Mucosa of gallbladder (tissue), 1 donor: ENCODE results near the gene PHF13. TPM values are rescaled to one million over a fixed set of nuclear protein-coding genes. Genes with fewer than 3 reads are reported as not detected.

Experiments
- DNase-seq: peaks from one replicate; pipeline ENCODE4 v3.0.0-alpha.2; 2020; ENCODE audit warnings: low spot score
- total RNA-seq: library from RNA; stranded (reverse); gene quantifications from one replicate; pipeline ENCODE4 v1.2.1, GENCODE V29; 2021
- donor health status: DM: no; HTN: no; CAD: no.

The PHF13 gene
- total RNA-seq, 1 donor from 2014 or later = 15.1 TPM

DNA sequence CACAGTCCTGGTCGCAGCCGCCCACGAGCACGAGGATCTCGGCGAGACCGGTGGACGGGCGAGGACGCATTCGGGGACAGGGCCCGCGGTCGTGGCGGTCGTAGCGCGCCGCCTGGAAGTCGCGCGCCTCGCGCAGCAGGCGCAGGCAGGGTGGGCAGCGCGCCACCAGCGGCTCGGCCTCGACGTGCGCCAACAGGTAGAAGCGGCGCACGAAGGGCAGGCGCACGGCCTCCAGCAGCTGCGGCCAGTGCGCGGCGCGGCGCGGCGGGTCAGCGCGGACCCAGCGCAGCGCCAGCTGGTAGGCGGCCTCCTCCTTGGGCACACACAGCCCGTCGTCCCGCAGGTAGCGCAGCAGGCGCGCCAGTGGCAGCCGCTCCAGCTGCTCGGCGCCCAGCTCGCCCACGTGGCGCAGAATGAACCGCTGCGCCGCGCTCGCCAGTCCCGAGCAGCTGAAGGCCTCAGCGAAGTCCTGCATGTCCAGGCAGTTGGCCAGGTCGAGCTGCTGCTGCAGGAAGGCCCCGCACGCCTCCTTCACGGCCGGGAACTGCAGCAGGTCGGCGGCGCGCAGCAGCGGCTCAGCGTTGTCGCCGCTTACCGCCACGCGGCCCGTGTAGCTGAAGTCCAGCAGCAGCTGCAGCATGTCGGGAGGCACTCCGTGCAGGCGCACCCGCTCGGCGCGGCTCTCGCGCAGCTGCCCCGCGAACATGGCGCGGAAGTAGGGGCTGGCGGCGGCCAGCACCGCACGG is 11.4 kb upstream of the PHF13 start:
- DNase-seq = peak; percentile 37

DNA sequence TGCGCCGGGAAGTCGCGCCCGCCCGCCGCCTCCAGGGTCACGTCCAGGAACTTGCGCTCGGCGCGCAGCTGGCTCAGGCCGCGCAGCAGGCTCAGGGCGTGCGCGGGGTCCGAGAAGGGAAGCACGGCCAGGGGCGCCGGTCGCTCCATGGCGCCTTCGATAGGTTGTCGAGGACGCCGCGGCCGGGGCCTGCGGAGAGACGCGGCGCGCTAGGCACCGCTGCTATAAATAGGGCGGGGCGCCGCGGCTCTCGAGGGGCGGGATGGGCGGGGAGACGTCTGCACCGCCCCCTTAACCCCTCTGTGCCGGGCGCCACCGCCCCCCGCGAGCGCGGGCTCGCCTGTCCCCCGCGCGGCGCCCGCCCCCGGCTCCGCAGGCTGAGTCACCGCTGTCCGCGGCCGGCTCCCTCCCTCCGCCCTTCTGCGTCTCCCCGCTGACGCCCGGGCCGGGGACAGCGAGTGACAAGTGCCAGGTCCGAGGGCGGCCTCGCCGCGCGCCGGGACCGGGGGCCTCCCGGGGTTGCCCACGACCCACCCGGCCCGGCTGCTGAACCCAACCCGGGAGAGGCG is 10.8 kb upstream of the PHF13 start, which contains the start of gene KLHL21:
Gene KLHL21 (minus strand): TSS at position 201 of the 569 bp plus-strand sequence. CDS start 52 bp downstream, at position 149.
- DNase-seq = peak; percentile 85

- DNase-seq = peak; percentile 53
Observed at GRCh38 chr1:6603238-6603914, 10.2 kb upstream of the PHF13 start.

- peak; percentile 78 for DNase-seq
Observed at GRCh38 chr1:6603915-6604558, 9.5 kb upstream of the PHF13 start.

DNA sequence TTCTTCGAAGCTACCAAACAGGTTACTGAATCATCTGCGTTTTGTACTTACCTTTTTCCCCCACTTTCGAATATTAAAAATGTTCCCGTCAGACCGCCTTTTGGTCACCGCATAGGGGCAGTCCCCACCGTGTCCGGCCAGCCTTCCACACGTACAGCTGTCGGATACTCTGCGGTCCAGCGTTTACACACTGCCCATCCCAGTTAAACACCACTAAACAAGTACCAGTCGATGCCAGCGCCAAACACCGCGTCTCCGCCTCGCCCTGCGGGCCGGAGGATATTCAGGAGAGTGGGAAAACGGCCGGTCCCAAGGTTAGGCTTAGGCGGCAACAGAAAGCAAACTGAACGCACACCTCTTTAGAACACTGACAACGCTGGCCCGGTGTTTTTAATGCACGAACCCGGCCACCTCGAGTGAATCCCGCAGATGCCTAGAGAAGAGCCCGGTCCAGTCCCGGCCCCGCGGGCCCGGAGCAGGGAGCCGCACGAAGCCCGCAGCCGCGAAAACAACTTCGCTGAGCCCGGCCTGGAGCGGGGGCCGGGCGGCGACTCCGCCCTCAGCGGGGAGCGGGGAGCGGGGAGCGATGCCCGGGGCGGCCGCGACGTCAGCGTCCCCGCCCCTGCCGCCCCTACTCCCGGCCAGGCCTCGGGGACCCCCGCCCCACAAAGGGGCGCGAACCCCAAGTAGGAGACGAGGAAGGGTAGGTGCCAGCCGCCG is 730 bp upstream of the PHF13 start:
- DNase-seq = peak; percentile 45

DNA sequence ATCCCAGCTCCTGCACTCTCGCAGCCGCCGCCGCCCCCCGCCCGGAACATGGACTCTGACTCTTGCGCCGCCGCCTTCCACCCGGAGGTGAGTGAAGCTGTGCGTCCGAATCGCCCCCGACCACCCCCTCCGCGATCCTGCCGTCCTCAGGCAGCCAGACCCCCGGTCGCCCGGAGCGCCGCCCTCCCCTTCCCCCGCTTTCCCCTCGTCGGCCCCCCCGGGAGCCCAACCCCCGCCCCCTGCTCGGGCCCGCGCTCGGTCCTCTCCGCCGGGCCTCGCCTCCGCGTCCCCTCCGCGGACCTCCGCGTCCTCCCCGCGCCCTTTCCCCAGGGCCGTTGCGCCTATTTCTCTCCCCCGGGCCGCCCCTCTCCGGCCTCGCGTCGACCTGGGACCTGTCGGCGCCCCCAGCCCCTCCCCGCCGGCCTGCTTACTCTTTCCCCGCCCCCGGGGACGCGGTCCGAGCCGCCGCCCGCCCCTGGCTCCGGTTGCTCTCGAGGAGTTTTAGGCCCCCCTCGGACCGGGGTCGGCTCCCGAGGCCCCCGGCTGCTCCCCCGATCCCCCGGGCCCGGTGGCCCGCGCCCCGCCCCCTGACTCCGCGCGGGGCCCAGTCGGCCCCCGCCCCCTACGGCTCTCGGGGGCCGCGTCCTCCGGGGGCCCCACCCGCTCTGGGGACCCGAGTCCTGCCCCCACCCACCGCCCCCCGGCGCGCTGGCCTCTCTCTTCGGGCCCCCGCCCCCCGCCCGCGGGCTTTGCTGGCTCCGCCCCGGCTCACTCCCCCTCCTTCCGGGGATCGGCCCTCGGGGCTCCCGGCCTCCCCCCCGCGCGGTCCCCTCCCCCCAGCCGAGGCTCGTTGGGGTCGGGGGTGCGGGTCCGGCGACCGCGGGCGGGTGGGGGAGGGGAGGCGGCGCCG is 743 bp downstream of the PHF13 start:
- peak; percentile 34 for DNase-seq

DNA sequence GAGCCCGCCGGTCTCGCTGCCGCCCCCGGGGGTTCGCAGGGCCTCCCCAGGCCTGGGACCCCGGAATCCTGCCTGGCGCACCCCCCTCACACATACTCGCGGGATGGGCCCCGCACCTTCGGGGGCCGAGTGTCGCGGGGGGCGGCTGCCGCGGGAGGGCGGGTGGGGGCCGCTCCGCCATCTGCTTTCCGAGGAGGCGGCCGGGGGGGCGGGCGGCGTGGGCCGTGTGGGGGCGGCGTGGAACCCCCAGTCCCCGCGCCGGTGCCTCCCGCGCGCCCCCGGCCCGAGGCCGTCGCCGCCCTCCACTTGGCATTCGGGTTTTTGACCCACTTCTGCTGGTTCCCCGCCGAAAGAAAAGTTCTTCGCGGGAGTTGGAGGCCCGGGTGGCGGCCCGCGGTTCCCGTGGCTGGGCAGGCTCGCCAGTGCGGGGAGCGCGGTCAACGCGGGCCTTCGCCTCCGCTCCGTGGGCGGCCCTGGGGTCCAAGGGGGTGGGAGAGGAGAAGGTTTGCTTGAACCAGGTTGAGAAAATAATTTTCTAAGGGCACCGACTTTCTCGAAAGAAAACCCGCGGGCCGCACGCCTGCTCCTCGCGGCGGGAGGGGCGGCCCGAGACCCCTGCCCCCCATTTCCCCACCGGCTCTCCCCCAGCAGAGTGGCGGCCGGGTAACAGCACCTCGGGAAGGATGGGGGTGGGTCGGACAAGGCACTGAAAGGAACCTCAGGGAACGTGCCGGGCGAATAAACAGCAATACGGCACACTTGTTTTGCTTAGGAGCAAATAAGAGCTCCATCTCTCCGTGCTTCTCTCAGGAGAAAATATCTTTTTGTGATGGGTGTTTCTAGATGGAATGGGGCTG is 1.6 kb downstream of the PHF13 start:
- no peak for DNase-seq

GRCh38 chr1:6619045-6619444 is 5.5 kb downstream of the PHF13 start:
- no peak for DNase-seq

- DNase-seq = no peak
Observed at GRCh38 chr1:6621429-6622391, 8.2 kb downstream of the PHF13 start.

GRCh38 chr1:6622396-6623152 is 9.0 kb downstream of the PHF13 start:
- DNase-seq = no peak

DNA sequence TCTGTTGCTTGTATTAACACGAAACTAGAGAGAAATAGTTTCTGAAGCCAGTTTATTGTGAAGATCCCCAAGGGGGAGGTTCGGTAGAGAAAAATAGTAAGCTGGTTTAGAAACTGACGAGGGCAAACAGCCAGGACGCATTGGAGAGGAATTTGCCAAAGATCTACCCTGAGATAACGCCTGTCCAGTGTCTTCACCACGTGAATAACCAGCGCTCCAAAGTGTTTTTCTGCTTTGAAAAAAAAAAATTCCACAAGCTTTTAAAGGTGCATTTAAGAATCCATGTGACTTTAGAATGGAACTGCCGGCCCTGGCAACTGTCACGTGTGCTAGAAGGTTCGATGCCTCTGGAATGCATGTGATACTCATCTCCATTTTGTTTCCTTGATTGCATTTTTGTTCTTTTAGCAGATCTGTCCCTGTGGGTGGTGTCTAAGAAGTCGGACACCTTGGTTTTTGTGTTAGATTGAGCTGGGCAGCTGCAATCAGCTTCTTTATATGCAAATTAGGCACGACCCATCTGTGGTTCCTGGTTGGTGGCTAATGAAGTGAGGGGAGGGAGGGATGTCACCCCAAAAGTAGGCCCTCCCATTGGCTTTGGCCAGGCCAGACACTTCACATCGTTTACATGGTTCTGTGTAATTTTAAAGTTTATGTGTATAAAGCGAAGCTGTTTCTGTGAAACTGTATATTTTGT is 9.9 kb downstream of the PHF13 start:
- DNase-seq = no peak

DNA sequence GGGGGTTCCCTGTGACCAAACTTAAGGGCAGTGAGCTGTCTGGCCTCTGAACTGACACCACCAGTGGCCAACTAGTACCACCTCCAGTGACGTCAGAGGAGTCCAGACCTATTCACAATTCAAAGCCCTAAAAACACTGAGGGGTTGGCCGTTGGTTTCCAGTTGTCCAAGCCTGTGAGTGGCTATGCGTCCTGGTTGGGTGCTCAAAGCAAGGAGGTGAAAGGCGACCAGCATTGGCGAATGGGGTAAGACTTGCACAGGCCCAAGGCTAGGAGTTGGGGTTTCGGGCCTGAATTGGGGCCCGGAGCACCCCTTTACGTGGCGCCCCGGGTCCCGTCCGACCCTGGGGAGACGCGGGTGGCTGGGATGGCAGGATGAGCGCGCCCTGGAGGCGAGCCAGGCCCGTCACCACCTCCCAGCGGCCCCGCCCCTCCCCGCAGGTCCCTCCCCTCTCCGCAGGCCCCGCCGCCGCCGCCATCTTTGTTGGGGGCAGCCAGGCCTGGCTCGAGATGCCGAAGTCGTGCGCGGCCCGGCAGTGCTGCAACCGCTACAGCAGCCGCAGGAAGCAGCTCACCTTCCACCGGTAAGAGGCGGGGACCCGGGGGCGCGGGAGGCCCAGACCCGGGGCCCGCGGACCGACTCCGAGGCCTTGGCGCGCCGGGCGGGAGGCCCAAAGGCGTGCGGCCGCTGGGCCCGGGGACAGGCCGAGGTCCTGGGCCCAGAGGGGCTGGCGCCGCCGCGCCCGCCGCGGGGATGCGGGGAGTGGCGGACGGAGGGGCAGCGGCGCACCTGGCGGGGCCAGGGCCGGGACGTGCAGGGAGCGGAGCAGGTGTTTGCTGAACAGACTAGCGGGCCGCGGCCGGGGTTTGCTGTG is 11.4 kb downstream of the PHF13 start, which contains the start of gene THAP3:
Gene THAP3 (plus strand): TSS at position 159 of the 874 bp plus-strand sequence. CDS start 351 bp downstream, at position 510.
- DNase-seq = peak; percentile 86

DNA sequence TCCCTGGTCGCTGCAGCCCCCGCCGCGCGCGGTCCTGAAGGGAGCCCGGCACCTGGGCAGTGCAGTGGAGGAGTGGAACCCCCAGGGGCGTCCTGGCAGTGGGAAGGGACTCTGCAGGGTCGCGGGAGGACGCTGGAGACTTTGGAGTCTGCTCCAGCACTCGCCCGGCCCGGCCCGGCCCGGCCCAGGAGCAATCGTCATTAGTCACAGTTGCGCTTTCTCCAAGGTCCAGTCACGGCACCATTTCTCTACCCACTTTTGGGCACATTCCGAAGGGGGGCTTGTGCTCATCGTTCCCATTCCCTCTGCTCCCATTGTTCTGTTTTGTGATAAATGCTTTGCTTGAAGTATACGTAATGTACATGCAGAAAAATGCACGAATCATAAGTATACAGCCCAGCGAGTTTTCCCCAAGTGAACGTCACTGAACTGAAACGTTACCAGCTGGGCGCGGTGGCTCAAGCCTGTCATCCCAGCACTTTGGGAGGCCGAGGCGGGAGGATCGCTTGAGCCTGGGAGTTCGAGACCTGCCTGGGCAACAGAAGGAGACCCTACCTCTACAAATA is 12.1 kb downstream of the PHF13 start:
- no peak for DNase-seq

DNA sequence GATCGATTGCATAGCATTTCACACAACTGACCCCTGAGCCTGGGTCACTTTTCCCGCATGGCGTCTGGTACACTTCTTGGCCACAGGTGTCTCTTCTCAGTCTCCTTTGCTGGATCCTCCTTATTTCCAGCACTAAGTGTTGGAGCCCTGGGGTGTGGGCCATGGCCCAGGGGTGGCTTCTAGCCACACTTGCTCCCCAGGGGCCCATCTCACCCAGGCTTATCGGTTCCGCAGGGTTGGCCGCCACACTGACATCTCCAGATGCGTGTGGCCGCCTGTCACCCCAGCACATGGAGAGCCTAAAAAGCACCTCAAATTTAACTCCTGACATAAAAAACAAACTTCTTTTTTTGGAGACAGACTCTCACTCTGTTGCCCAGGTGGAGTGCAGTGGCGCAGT is 13.5 kb downstream of the PHF13 start:
- DNase-seq = no peak

DNA sequence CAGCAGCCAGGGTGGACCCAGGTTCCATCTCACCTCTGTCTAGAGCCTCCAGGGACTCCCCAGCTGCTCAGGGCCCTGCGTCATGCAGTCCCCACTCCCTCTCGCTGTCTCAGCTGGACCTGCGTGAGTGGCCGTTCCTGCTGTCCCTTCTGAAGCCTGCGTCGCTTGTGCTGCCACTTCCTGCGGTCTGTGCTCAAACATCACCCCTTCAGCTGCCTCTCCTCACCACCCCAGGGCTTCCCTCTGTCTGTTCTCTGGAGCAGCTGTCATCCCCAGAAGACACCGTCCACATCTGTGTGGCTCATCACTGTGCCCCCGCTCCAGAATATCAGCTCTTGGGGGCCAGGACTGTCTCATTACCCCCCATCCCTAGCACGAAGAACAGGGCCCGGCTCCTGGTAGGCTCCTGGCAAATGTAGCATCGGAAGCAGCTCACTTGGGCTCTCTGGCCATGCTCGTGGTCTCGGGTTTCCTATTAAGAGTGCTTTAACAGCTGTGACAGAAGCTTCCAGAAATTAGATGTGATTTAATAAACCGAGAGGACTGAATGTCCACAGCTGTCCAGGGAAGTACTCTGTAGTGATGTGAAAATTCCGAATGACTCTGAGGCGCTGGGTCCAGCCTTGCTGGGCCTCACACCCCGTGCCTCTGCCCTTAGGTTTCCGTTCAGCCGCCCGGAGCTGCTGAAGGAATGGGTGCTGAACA is 14.5 kb downstream of the PHF13 start:
- DNase-seq = no peak
